ENCODE measurements around the gene PLPP2.
"Not testable (repeated sequence)": the region's sequence is repeated elsewhere in the genome, so short reads cannot be mapped to it uniquely, and the experiment has no call there.

PLPP2 gene

GRCh38 chr19:246551-246950 lies 44.7 kb downstream of the PLPP2 start:
- no peak for DNase-seq (ENCODE audit: low read depth)
- TF ChIP-seq CTCF (conservative IDR thresholded peaks at IDR 0.05; ENCODE audit: control insufficient read depth, insufficient read depth, low read depth, low read length) = no peak
- H3K4me3 ChIP-seq (ENCODE audit: control insufficient read depth, low read depth, low read length) = no peak overlapping the region

- H3K4me3 ChIP-seq (ENCODE audit: control insufficient read depth, low read depth, low read length) = peak overlapping the region; percentile 19
- DNase-seq (ENCODE audit: low read depth) = not testable (repeated sequence)
These were observed 45.3 kb downstream of the PLPP2 start for GRCh38 chr19:245900-246299.

- no peak for TF ChIP-seq CTCF (conservative IDR thresholded peaks at IDR 0.05; ENCODE audit: control insufficient read depth, insufficient read depth, low read depth, low read length)
- DNase-seq (ENCODE audit: low read depth) = no peak
- H3K4me3 ChIP-seq (ENCODE audit: control insufficient read depth, low read depth, low read length) = no peak overlapping the region
These were observed 45.7 kb downstream of the PLPP2 start for GRCh38 chr19:245457-245856.
